Stomach (tissue), 9 donors: ENCODE results near the gene SUSD5. TPM values are rescaled to one million over a fixed set of nuclear protein-coding genes. Genes with fewer than 3 reads are reported as not detected.

Experiments used
- DNase-seq, 2 donors: peaks; one replicate each; pipeline versions ENCODE4 v3.0.0 to v3.0.0-alpha.2; 2013 to 2019
- H3K27ac ChIP-seq, 5 donors: fragments of 200-600 bp in 4 of 5; sonication (generic) in 4 of 5; one replicate each; pipeline ENCODE4 v1.5.1; 2013 to 2019; ENCODE audit warnings: mild to moderate bottlenecking in 1 of 5, moderate library complexity in 1 of 5
- H3K27me3 ChIP-seq, 3 donors: fragments of 200-600 bp; sonication (generic); one replicate each; pipeline ENCODE4 v1.5.1; 2017 to 2019; ENCODE audit warnings: mixed run types in 1 of 3
- H3K36me3 ChIP-seq, 4 donors: fragments of 200-600 bp; sonication (generic); 1 replicate in 3 of 4; 2 replicates in 1 of 4; pipeline ENCODE4 v1.5.1; 2016 to 2019
- H3K4me1 ChIP-seq, 4 donors: fragments of 200-600 bp; sonication (generic); one replicate each; pipeline ENCODE4 v1.5.1; 2016 to 2019
- H3K4me3 ChIP-seq, 4 donors: fragments of 200-600 bp; sonication (generic) in 3 of 4; one replicate each; pipeline ENCODE4 v1.5.1; 2016 to 2019; ENCODE audit warnings: mild to moderate bottlenecking in 1 of 4
- H3K9me3 ChIP-seq, 4 donors: fragments of 200-600 bp; sonication (generic); one replicate each; pipeline ENCODE4 v1.5.1; 2016 to 2019
- EP300 ChIP-seq: sonication (generic); formaldehyde crosslinking; IDR thresholded peaks from one replicate; pipeline ENCODE4 v1.6.1; 2017; ENCODE audit warnings: antibody characterized with exemption
- POLR2A ChIP-seq, 4 donors: fragments of 450-650 bp; IDR thresholded peaks; one replicate each; pipeline ENCODE4 v1.6.1; 2016; ENCODE audit warnings: antibody characterized with exemption in 4 of 4, control low read depth in 2 of 4, mild to moderate bottlenecking in 1 of 4, moderate library complexity in 1 of 4
- POLR2AphosphoS5 ChIP-seq, 3 donors: sonication (generic); formaldehyde crosslinking; IDR thresholded peaks; one replicate each; pipeline ENCODE4 v1.6.1; 2016; ENCODE audit warnings: antibody characterized with exemption in 3 of 3
- WGBS, 5 donors: extraction: QIAGEN DNeasy Blood & Tissue Kit in 3 of 5; methylation state at CpG; one replicate each; pipeline versions ENCODE4 v1.1.5 to v1.1.7; 2013 to 2018; 5-methylcytosine and 5-hydroxymethylcytosine counted together
- intact Hi-C: fragments of 100-400 bp; cut with DNase I; formaldehyde crosslinking; loops from one replicate; pipeline ENCODE4 v1.15.1; 2023; ENCODE audit warnings: low total_unique reads
- polyA plus RNA-seq, 3 donors: library from polyadenylated mRNA; stranded (reverse); fragments of 200-250 nt; gene quantifications; one replicate each; pipeline ENCODE4 v1.2.3, GENCODE V29; 2013
- total RNA-seq, 5 donors: library from RNA; depleted of rRNA; stranded (reverse); fragments of >200 nt; gene quantifications; one replicate each; pipeline versions ENCODE4 v1.1.0 to v1.2.3, GENCODE V29; 2014 to 2016
- TF ChIP-seq, protein P1 (sequence below), 7 experiments: fragments of 450-650 bp in 4 of 7; fragments of 200-600 bp in 3 of 7; sonication (generic) in 3 of 7; IDR thresholded peaks; one replicate each; pipeline ENCODE4 v1.5.1; 2016 to 2019; ENCODE audit warnings: antibody characterized with exemption in 7 of 7, control low read depth in 2 of 7, mild to moderate bottlenecking in 1 of 7
- donor health status: healthy with polysubstance abuse.
- donor health status: Bipolar disorder and iron deficiency.
- donor health status: healthy.

Gene SUSD5
- total and polyA plus RNA-seq, 8 donors, result 0.25 to 4.6 (median 0.58) TPM; not detected in 3

GRCh38 chr3:33202711-33203457 lies 15.7 kb downstream of the SUSD5 start:
- whole genome bisulfite sequencing, 5 donors, result 26 to 45% (median 33%) methylated on average over 6 of the region's 6 CpGs
- peak; percentile 47 to 60 for DNase-seq
- Histone ChIP-seq H3K27ac (peak overlapping the region in 1 of 5 donors; percentile 27), H3K4me3 (no peak overlapping the region), H3K36me3 (no peaks in the 10 kb centered on the region), H3K27me3 (no peaks in the 10 kb centered on the region), H3K9me3 (no peaks in the 10 kb centered on the region), H3K4me1 (peaks cover 7 to 20% (median 12%) of the 10 kb centered on the region in 4 donors)
- intact Hi-C loops, result no loop called here
- TF ChIP-seq, protein P1, sequence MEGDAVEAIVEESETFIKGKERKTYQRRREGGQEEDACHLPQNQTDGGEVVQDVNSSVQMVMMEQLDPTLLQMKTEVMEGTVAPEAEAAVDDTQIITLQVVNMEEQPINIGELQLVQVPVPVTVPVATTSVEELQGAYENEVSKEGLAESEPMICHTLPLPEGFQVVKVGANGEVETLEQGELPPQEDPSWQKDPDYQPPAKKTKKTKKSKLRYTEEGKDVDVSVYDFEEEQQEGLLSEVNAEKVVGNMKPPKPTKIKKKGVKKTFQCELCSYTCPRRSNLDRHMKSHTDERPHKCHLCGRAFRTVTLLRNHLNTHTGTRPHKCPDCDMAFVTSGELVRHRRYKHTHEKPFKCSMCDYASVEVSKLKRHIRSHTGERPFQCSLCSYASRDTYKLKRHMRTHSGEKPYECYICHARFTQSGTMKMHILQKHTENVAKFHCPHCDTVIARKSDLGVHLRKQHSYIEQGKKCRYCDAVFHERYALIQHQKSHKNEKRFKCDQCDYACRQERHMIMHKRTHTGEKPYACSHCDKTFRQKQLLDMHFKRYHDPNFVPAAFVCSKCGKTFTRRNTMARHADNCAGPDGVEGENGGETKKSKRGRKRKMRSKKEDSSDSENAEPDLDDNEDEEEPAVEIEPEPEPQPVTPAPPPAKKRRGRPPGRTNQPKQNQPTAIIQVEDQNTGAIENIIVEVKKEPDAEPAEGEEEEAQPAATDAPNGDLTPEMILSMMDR (IDR thresholded peaks at IDR 0.05), result no peak
- peak in 2 of 3 donors; percentile 19 to 70 for TF ChIP-seq POLR2AphosphoS5 (IDR thresholded peaks at IDR 0.05)

DNA sequence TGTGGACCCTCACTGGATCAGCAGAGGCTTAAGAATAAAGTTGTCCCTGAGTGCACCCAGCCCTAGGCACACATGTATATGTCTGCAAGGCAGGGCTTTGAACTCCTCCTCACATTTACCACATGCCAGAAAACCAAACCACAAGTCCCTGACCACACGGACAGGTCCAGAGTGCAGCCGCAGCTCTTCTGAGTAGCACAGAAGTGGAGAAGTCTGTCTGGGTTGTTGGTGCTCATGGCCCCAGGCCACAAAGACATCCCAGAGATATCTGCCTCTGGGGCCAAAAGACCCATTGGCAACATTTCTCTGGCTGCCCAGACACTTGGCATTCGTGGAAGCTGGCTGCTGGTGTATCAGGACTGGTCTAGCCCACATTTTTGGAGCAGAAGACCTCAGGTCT lies 17.4 kb downstream of the SUSD5 start:
- no peak overlapping the region for H3K4me3 ChIP-seq
- 76 to 98% (median 82%) methylated on average over 2 to 3 of the region's 3 CpGs for WGBS, 5 donors
- intact Hi-C loops, result no loop called here
- no peaks in the 10 kb centered on the region for H3K9me3 ChIP-seq
- H3K27me3 ChIP-seq, result no peaks in the 10 kb centered on the region
- DNase-seq, result no peak
- TF ChIP-seq EP300, result no peak
- TF ChIP-seq, protein P1 (IDR thresholded peaks at IDR 0.05), result no peak
- no peak for TF ChIP-seq POLR2AphosphoS5 (IDR thresholded peaks at IDR 0.05)
- TF ChIP-seq POLR2A (IDR thresholded peaks at IDR 0.05), result no peak
- no peak overlapping the region for H3K27ac ChIP-seq
- no peaks in the 10 kb centered on the region for H3K36me3 ChIP-seq
- peaks cover 7 to 20% (median 12%) of the 10 kb centered on the region in 4 donors for H3K4me1 ChIP-seq

DNA sequence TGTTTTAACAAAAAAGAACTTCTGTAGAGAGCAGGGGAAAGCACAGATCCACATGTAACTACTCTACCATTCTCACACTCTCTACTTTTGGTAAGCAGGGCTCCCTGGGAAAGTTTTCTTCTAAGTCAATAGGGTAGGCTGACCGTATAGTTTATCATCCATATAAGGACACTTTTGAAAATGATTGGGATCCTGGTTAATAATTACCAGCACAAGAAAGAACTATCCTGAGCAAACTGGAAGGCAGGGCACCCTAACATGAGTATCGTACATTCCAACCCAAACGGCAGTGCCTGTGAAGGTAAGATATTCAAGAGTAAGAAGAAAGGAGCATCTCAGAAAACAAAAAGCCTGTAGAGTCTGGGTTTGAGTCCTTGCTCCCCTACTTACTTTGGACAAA lies 22.1 kb downstream of the SUSD5 start:
- Histone ChIP-seq H3K9me3 (no peaks in the 10 kb centered on the region), H3K27me3 (no peaks in the 10 kb centered on the region), H3K4me3 (no peak overlapping the region), H3K27ac (no peak overlapping the region), H3K4me1 (no peaks in the 10 kb centered on the region), H3K36me3 (no peaks in the 10 kb centered on the region)
- no peak for DNase-seq
- intact Hi-C loops, result no loop called here
- TF ChIP-seq EP300 (no peak), POLR2A (IDR thresholded peaks at IDR 0.05) (no peak), POLR2AphosphoS5 (IDR thresholded peaks at IDR 0.05) (no peak)
- TF ChIP-seq, protein P1 (IDR thresholded peaks at IDR 0.05), result no peak
- 25 to 54% (median 29%) methylated on average over 3 of the region's 3 CpGs for WGBS, 5 donors

GRCh38 chr3:33194303-33194702 lies 24.3 kb downstream of the SUSD5 start:
- Histone ChIP-seq H3K9me3 (no peaks in the 10 kb centered on the region), H3K4me1 (no peaks in the 10 kb centered on the region), H3K27me3 (no peaks in the 10 kb centered on the region), H3K27ac (no peak overlapping the region), H3K4me3 (no peak overlapping the region), H3K36me3 (no peaks in the 10 kb centered on the region)
- WGBS, 5 donors, result 76 to 100% (median 94%) methylated on average over 1 of the region's 1 CpG
- no peak for DNase-seq
- intact Hi-C loops, result no loop called here
- TF ChIP-seq EP300, result no peak
- TF ChIP-seq, protein P1 (IDR thresholded peaks at IDR 0.05), result no peak
- TF ChIP-seq POLR2A (IDR thresholded peaks at IDR 0.05), result no peak
- TF ChIP-seq POLR2AphosphoS5 (IDR thresholded peaks at IDR 0.05), result no peak
